ENCODE measurements around the gene CYP19A1. TPM values are rescaled to one million over a fixed set of nuclear protein-coding genes. Genes with fewer than 3 reads are reported as not detected.

CYP19A1 gene
- total RNA-seq, 1 experiment from 2014 or later = 0.69 TPM

GRCh38 chr15:51180534-51180933 lies 157.9 kb downstream of the CYP19A1 start:
- Histone ChIP-seq H3K36me3 (no peaks in the 10 kb centered on the region), H3K27me3 (no peaks in the 10 kb centered on the region), H3K4me3 (no peak overlapping the region), H3K9me3 (no peaks in the 10 kb centered on the region)
- no peak for DNase-seq

GRCh38 chr15:51180011-51180410 lies 158.4 kb downstream of the CYP19A1 start:
- H3K4me3 ChIP-seq = no peak overlapping the region
- DNase-seq = no peak
- H3K36me3 ChIP-seq = no peaks in the 10 kb centered on the region
- no peaks in the 10 kb centered on the region for H3K27me3 ChIP-seq
- H3K9me3 ChIP-seq = no peaks in the 10 kb centered on the region

- H3K36me3 ChIP-seq = no peaks in the 10 kb centered on the region
- DNase-seq = peak; percentile 30
- H3K4me3 ChIP-seq = no peak overlapping the region
- H3K9me3 ChIP-seq = no peaks in the 10 kb centered on the region
- H3K27me3 ChIP-seq = no peaks in the 10 kb centered on the region
Observed at GRCh38 chr15:51172193-51172592, 166.2 kb downstream of the CYP19A1 start.

- no peak overlapping the region for H3K4me3 ChIP-seq
- no peaks in the 10 kb centered on the region for H3K27me3 ChIP-seq
- H3K36me3 ChIP-seq = no peaks in the 10 kb centered on the region
- H3K9me3 ChIP-seq = no peaks in the 10 kb centered on the region
- no peak for DNase-seq
Observed at GRCh38 chr15:51171634-51171932, 166.8 kb downstream of the CYP19A1 start.

GRCh38 chr15:51170882-51171633 lies 167.3 kb downstream of the CYP19A1 start:
- Histone ChIP-seq H3K27me3 (no peaks in the 10 kb centered on the region), H3K4me3 (no peak overlapping the region), H3K9me3 (no peaks in the 10 kb centered on the region), H3K36me3 (no peaks in the 10 kb centered on the region)
- no peak for DNase-seq

GRCh38 chr15:51168700-51169099 lies 169.7 kb downstream of the CYP19A1 start:
- Histone ChIP-seq H3K27me3 (no peaks in the 10 kb centered on the region), H3K36me3 (no peaks in the 10 kb centered on the region), H3K9me3 (no peaks in the 10 kb centered on the region), H3K4me3 (no peak overlapping the region)
- no peak for DNase-seq

GRCh38 chr15:51163843-51164242 lies 174.6 kb downstream of the CYP19A1 start:
- no peak for DNase-seq
- Histone ChIP-seq H3K9me3 (no peaks in the 10 kb centered on the region), H3K4me3 (no peak overlapping the region), H3K27me3 (no peaks in the 10 kb centered on the region), H3K36me3 (no peaks in the 10 kb centered on the region)

GRCh38 chr15:51162865-51163762 lies 175.3 kb downstream of the CYP19A1 start:
- H3K36me3 ChIP-seq = no peaks in the 10 kb centered on the region
- peak overlapping the region; percentile 15 for H3K4me3 ChIP-seq
- no peaks in the 10 kb centered on the region for H3K27me3 ChIP-seq
- DNase-seq = peak; percentile 58
- no peaks in the 10 kb centered on the region for H3K9me3 ChIP-seq

- Histone ChIP-seq H3K27me3 (no peaks in the 10 kb centered on the region), H3K9me3 (no peaks in the 10 kb centered on the region), H3K36me3 (no peaks in the 10 kb centered on the region), H3K4me3 (no peak overlapping the region)
- DNase-seq = no peak
Observed at GRCh38 chr15:51161491-51162220, 176.7 kb downstream of the CYP19A1 start.

- DNase-seq = no peak
- H3K4me3 ChIP-seq = no peak overlapping the region
- H3K36me3 ChIP-seq = no peaks in the 10 kb centered on the region
- no peaks in the 10 kb centered on the region for H3K9me3 ChIP-seq
- H3K27me3 ChIP-seq = no peaks in the 10 kb centered on the region
Observed at GRCh38 chr15:51160484-51160883, 177.9 kb downstream of the CYP19A1 start.

Other genes with a start within 250 kb of the CYP19A1 start
- gene TNFAIP8L3, start 243.7 kb downstream of the CYP19A1 start, total RNA-seq (2014; rRNA removed; shearing (Covaris generic); ENCODE audit: low replicate concordance) = 2.4 and 4.8 TPM in 2 replicates
- gene GLDN, start 3.1 kb upstream of the CYP19A1 start, total RNA-seq (2014; rRNA removed; shearing (Covaris generic); ENCODE audit: low replicate concordance) = 0.30 and 0.67 TPM in 2 replicates

All from MG63 (cell line).